NCI-H2171 treated with DMSO at 0.1 percent for 48 hours (cell line): Measurements from ENCODE around the gene RALY.

Experiments used
- DNase-seq: peaks from one replicate; lab custom pipeline; 2025; lab: John Stamatoyannopoulos, UW

The RALY gene

GRCh38 chr20:34047010-34047687 is 53.4 kb downstream of the RALY start:
- DNase-seq, result no peak

- peak; percentile 58 for DNase-seq
Measured at GRCh38 chr20:34047917-34048316, 54.2 kb downstream of the RALY start.

- DNase-seq, result no peak
Measured at GRCh38 chr20:34049389-34049788, 55.7 kb downstream of the RALY start.

GRCh38 chr20:34049897-34050695 is 56.4 kb downstream of the RALY start:
- DNase-seq, result no peak

- no peak for DNase-seq
Measured at GRCh38 chr20:34052414-34052813, 58.7 kb downstream of the RALY start.

GRCh38 chr20:34055290-34055689 is 61.6 kb downstream of the RALY start:
- no peak for DNase-seq

- DNase-seq, result no peak
Measured at GRCh38 chr20:34058831-34059230, 65.1 kb downstream of the RALY start.

GRCh38 chr20:34060970-34061369 is 67.3 kb downstream of the RALY start:
- DNase-seq, result no peak

- no peak for DNase-seq
Measured at GRCh38 chr20:34061695-34062094, 68.0 kb downstream of the RALY start.

- DNase-seq, result no peak
Measured at GRCh38 chr20:34062570-34063482, 69.1 kb downstream of the RALY start.

GRCh38 chr20:34064286-34064685 is 70.6 kb downstream of the RALY start:
- no peak for DNase-seq

- no peak for DNase-seq
Measured at GRCh38 chr20:34065260-34065659, 71.5 kb downstream of the RALY start.

- DNase-seq, result no peak
Measured at GRCh38 chr20:34066476-34067090, 72.9 kb downstream of the RALY start.

- no peak for DNase-seq
Measured at GRCh38 chr20:34068001-34068400, 74.3 kb downstream of the RALY start.

GRCh38 chr20:34069341-34070078 is 75.8 kb downstream of the RALY start:
- peak; percentile 88 for DNase-seq

- DNase-seq, result no peak
Measured at GRCh38 chr20:34070079-34070439, 76.3 kb downstream of the RALY start.

- DNase-seq, result no peak
Measured at GRCh38 chr20:34070859-34071258, 77.1 kb downstream of the RALY start.

GRCh38 chr20:34072076-34072475 is 78.4 kb downstream of the RALY start:
- DNase-seq, result no peak

GRCh38 chr20:34072778-34073177 is 79.1 kb downstream of the RALY start:
- no peak for DNase-seq

GRCh38 chr20:34074101-34074760 is 80.5 kb downstream of the RALY start:
- DNase-seq, result no peak

- no peak for DNase-seq
Measured at GRCh38 chr20:34075647-34076046, 81.9 kb downstream of the RALY start.
